ENCODE measurements around the gene GPI. TPM values are rescaled to one million over a fixed set of nuclear protein-coding genes. Genes with fewer than 3 reads are reported as not detected.

Gene GPI
- total RNA-seq = 100 to 1,000 TPM; 725 to 786 TPM

DNA sequence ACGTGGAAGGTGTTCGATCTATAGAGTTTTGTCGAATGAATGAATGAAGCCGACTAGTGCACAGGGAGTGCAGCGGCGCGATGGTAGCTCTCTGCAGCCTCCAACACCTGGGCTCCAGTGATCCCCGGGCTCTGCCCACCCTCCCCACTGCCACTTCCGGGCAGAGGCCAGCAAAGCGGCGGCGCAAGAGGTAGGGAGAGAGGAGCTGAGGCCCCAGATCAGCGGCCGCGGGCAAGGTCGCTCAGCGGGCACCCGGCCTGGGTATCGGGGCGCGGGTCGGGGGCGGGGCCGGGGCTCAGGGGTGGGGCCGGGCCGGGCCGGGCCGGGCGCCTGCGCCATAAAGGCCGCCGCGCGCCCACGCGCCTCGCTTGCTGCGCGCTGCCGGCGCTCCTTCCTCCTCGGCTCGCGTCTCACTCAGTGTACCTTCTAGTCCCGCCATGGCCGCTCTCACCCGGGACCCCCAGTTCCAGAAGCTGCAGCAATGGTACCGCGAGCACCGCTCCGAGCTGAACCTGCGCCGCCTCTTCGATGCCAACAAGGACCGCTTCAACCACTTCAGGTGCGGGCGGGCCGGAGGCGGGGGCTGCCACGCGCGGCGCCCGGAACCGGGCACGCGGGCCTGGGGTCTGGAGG is at the start of gene GPI:
Gene GPI, plus strand, starts transcription at position 367 of the 633 bp plus-strand sequence. Its CDS starts 71 bp downstream, at position 438.
- H3K4me1 Mint-ChIP-seq = peaks cover 45% of the 10 kb centered on the region
- H3K36me3 Mint-ChIP-seq = peaks cover 35% of the 10 kb centered on the region
- POLR2A ChIA-PET = interaction anchor here (0.8 to 4.1 kb wide), 5 partner anchors 12 to 192 kb away, joined by 3 to 29 read pairs (median 6); partner anchors contain the start of gene UBA2
- peak within 1 kb of the TSS; percentile 92 for H3K27ac Mint-ChIP-seq
- DNase-seq = peak; percentile 82
- ATAC-seq (ENCODE audit: low read depth) = peak; percentile 88
- no peaks in the 10 kb centered on the region for H3K27me3 Mint-ChIP-seq
- peak within 1 kb of the TSS; percentile 95 for H3K4me3 Mint-ChIP-seq
- H3K9me3 Mint-ChIP-seq = no peaks in the 10 kb centered on the region

DNA sequence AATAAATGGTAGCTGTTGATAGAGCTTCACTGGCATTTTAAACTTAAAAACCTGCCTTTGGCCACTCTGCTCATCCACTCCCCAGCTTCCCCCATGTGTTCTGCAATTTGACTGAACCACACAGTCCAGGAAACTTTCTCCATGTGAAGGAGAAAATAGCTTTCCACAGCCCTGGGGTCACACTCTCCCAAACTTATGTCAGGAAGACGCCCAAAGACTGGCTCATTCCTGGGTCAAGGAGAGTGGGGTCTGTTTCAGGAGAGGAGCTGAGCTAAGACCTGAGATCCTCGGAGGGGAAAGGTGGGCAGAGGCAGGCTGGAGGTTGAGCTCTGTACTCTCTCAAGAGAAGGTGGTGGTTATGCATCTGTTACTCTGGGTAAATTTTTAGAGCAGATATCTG is 48.7 kb upstream of the GPI start:
- Mint-ChIP-seq H3K27ac (no peak overlapping the region), H3K27me3 (no peaks in the 10 kb centered on the region), H3K36me3 (peaks cover 7% of the 10 kb centered on the region), H3K4me1 (peaks cover 14% of the 10 kb centered on the region), H3K4me3 (no peak overlapping the region), H3K9me3 (no peaks in the 10 kb centered on the region)
- ATAC-seq (ENCODE audit: low read depth) = no peak
- POLR2A ChIA-PET = interaction anchor here (1.1 kb wide), 1 partner anchor 181 kb away, joined by 7 read pairs; no protein-coding TSS in a partner anchor
- DNase-seq = no peak

DNA sequence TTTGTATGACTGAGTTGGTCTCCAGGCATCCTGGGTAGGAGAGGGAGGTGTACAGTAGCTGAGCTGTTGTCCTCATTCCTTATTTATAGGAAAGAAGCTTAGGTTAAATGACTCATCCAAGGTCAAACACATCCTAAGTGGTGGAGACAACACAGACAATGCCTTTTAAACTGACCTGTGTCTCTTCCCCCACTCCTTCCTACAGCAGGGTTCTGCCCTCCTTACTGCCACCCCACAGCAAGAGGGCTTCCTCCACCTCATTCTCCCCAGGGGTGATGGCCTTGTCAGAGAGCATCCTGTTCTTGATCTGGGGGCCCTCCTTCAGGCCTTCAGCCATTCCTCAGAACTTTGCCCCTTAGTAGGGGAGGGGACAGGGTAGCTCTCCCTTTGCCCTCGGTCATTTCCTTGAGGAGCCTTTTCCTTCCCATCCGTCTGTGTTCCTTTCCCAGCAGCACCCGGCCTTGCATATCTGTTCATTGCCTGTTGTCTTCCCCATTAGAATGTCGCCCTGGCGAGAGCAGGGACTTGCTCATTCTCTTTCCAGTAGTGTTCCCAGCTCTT is 48.2 kb upstream of the GPI start:
- ATAC-seq (ENCODE audit: low read depth) = no peak
- POLR2A ChIA-PET = interaction anchor here (1.1 kb wide), 1 partner anchor 182 kb away, joined by 7 read pairs; no protein-coding TSS in a partner anchor
- Mint-ChIP-seq H3K4me3 (no peak overlapping the region), H3K36me3 (peaks cover 7% of the 10 kb centered on the region), H3K27ac (no peak overlapping the region), H3K9me3 (no peaks in the 10 kb centered on the region), H3K27me3 (no peaks in the 10 kb centered on the region), H3K4me1 (peaks cover 14% of the 10 kb centered on the region)
- DNase-seq = no peak

DNA sequence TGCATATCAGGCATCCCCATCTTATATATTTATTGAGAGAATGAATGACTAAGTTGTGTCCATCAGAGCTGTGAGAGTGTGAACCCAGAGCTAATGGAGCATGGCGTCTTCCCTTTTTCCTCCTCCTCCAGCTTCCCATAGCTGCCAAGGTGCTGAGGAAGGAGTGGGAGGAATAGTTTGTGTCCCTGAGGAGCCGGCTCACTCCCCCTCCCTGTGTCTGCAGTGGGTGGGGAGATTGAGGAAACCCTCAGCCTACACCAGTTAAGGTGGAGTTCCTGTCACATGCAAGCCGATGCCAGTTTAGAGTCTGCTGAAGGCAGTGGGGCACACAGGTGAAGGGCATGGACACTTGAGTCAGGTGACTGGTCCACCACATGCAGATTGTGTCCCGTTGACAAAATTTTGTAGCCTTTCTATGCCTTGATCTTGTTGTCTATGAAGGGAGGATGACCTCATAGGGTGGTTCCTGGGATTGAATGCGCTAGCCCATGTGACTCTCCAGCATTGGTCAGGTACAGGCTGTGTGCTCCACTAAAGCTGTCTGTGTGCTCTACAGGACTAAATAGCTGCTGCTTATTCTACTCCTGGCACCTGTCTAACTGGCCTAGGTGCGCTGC is 47.6 kb upstream of the GPI start:
- H3K36me3 Mint-ChIP-seq = peaks cover 6% of the 10 kb centered on the region
- POLR2A ChIA-PET = interaction anchor here (1.1 kb wide), 1 partner anchor 182 kb away, joined by 7 read pairs; no protein-coding TSS in a partner anchor
- peak overlapping the region; percentile 17 for H3K27ac Mint-ChIP-seq
- peaks cover 14% of the 10 kb centered on the region for H3K4me1 Mint-ChIP-seq
- no peaks in the 10 kb centered on the region for H3K9me3 Mint-ChIP-seq
- peak; percentile 56 for ATAC-seq (ENCODE audit: low read depth)
- no peak for DNase-seq
- H3K27me3 Mint-ChIP-seq = no peaks in the 10 kb centered on the region
- no peak overlapping the region for H3K4me3 Mint-ChIP-seq

DNA sequence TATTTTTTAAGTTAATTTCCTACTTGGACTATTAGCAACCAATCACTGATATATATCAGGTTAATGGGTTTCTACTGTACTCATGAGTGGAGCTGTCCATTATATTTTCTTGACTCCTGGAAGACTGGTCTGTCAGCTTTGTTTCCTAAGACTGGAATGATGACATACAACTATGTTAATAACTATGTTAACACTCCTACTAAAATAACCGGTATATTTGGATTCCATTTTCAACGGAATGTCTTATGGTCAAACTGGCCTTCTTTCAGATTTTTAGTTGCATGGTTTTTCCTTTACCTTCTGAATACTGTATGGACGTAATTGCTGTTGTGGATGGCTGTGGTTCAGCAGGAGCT is 45.8 kb upstream of the GPI start:
- no peak overlapping the region for H3K27ac Mint-ChIP-seq
- H3K4me1 Mint-ChIP-seq = peaks cover 14% of the 10 kb centered on the region
- no peak overlapping the region for H3K4me3 Mint-ChIP-seq
- POLR2A ChIA-PET = interaction anchor here (0.7 kb wide), 1 partner anchor 66 kb away, joined by 3 read pairs; no protein-coding TSS in a partner anchor
- no peaks in the 10 kb centered on the region for H3K27me3 Mint-ChIP-seq
- peaks cover 8% of the 10 kb centered on the region for H3K36me3 Mint-ChIP-seq
- DNase-seq (no peak), ATAC-seq (ENCODE audit: low read depth) (no peak)
- no peaks in the 10 kb centered on the region for H3K9me3 Mint-ChIP-seq

DNA sequence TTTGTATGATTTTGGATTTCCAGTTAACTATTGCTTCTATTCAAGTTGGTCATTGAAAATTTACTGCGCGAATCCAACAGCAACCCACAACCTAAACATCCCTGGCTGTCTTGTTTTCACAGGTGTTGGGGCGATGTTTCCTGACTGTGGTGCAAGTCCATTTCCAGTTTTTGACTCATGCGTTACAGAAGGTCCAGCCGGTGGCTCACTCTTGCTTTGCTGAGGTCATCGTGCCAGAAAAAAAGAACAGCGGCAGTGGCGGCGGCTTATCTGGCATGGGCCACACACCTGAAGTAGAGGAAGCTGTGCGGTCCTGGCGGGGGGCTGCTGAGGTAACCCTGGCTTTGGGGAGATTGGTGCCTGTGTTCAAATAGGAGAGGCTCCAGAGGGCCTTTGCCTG is 45.2 kb upstream of the GPI start:
- H3K4me1 Mint-ChIP-seq = peaks cover 14% of the 10 kb centered on the region
- no peak overlapping the region for H3K4me3 Mint-ChIP-seq
- ATAC-seq (ENCODE audit: low read depth) (no peak), DNase-seq (no peak)
- peaks cover 7% of the 10 kb centered on the region for H3K36me3 Mint-ChIP-seq
- POLR2A ChIA-PET = no interaction called here
- H3K9me3 Mint-ChIP-seq = no peaks in the 10 kb centered on the region
- H3K27ac Mint-ChIP-seq = no peak overlapping the region
- H3K27me3 Mint-ChIP-seq = no peaks in the 10 kb centered on the region

DNA sequence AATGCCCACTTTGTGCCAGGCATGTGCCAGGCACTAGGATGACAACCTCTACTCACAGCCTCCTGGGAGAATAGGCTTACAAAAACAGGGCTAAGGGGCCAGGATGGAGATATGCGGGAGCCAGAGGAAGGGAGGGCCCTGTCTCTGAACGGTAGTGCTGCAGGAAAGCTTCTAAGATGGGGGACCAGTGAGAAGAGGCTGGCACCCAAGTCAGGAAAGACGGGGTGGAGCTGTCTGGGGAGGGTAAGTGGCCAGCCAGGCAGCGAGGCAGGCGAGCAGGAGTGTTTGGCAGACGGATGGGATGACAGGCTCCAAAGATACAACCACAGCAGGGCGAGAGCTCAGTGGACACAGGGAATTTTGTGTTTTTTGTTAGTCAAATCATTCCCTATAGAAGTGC is 44.7 kb upstream of the GPI start:
- no peak overlapping the region for H3K4me3 Mint-ChIP-seq
- no peaks in the 10 kb centered on the region for H3K27me3 Mint-ChIP-seq
- H3K9me3 Mint-ChIP-seq = no peaks in the 10 kb centered on the region
- H3K4me1 Mint-ChIP-seq = peaks cover 14% of the 10 kb centered on the region
- H3K27ac Mint-ChIP-seq = no peak overlapping the region
- POLR2A ChIA-PET = no interaction called here
- ATAC-seq (ENCODE audit: low read depth) (no peak), DNase-seq (no peak)
- H3K36me3 Mint-ChIP-seq = peaks cover 6% of the 10 kb centered on the region

DNA sequence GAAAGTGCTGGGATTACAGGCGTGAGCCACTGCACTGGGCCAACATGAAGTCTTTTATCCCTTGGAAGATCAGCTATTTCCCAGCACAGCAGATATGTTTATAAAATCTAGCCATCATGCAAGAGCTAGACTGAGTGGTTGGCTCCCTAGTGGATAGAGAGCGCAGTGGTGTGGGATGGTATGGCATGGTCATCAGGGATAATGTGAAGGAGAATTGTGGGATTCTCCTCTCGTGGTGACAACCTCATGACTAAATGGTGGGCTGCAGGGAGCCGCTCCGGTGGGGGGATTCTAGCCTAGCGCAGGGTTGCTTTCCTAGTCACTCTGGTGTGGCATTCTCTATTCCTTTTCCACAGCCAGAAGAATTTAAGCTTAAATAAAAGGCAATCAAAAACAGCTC is 43.3 kb upstream of the GPI start:
- Mint-ChIP-seq H3K36me3 (peaks cover 12% of the 10 kb centered on the region), H3K27me3 (no peaks in the 10 kb centered on the region), H3K27ac (no peak overlapping the region), H3K9me3 (no peaks in the 10 kb centered on the region), H3K4me3 (no peak overlapping the region), H3K4me1 (peaks cover 14% of the 10 kb centered on the region)
- no peak for DNase-seq
- no peak for ATAC-seq (ENCODE audit: low read depth)
- POLR2A ChIA-PET = no interaction called here

DNA sequence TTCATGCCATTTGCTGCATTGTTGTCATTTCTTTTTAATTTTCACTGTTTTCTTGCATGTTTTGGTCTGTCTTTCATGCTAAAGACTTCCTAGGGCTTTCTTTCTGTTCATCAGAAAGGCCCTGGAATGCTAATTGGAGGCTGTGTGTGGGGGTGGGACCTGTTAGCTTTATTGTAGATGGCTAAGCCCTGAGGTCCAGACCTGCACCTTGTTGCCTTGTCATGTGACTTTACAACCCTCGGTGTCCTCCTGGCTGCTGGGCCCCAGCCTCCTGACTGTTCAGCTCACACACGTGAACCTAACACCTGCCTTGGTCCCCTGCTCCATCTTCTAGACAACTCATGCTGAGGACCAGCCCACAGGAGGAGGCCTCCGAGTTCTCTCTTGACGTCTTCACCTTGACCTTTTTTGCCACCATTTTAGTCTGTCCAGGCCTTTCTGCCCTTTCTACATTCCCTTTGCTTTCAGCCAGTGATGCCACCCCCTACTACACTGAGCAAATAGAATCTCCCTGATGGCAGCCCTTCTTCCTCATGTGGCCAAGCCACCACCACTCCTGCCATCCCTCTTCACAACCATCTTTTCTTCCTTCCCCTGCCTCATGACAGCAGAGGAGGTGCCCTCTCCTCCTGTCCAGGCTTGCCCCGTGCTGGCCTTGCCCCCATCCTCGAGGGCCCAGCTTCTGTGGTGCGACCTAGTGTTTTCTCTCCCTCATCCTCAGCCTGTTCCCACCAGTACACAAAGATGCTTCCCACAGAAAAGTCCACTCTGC is 41.4 kb upstream of the GPI start:
- DNase-seq = no peak
- peaks cover 1% of the 10 kb centered on the region for H3K4me1 Mint-ChIP-seq
- peaks cover 12% of the 10 kb centered on the region for H3K36me3 Mint-ChIP-seq
- POLR2A ChIA-PET = no interaction called here
- H3K4me3 Mint-ChIP-seq = no peak overlapping the region
- H3K27ac Mint-ChIP-seq = no peak overlapping the region
- no peaks in the 10 kb centered on the region for H3K9me3 Mint-ChIP-seq
- no peak for ATAC-seq (ENCODE audit: low read depth)
- H3K27me3 Mint-ChIP-seq = no peaks in the 10 kb centered on the region

DNA sequence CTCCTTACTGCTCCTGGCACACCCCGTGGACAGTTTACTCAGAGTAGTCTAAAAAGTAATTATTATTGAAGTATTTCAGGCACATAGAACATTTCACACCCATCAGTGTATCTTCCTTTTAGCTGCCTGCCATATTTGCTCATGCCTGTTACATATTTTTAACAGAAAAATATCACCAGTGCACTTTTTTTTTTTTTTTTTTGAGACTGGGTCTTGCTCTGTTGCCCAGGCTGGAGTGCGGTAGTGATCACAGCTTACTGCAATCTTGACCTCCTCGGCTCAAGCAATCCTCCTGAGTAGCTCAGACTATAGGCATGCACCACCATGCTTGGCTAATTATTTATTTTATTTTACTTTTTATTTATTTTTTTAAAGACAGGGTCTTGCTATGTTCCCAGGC is 40.7 kb upstream of the GPI start:
- DNase-seq (no peak), ATAC-seq (ENCODE audit: low read depth) (no peak)
- peaks cover 12% of the 10 kb centered on the region for H3K36me3 Mint-ChIP-seq
- H3K4me1 Mint-ChIP-seq = peaks cover 1% of the 10 kb centered on the region
- H3K27ac Mint-ChIP-seq = no peak overlapping the region
- H3K4me3 Mint-ChIP-seq = no peak overlapping the region
- H3K27me3 Mint-ChIP-seq = no peaks in the 10 kb centered on the region
- H3K9me3 Mint-ChIP-seq = no peaks in the 10 kb centered on the region
- POLR2A ChIA-PET = interaction anchor here (0.6 kb wide), 1 partner anchor 78 kb away, joined by 3 read pairs; no protein-coding TSS in a partner anchor

DNA sequence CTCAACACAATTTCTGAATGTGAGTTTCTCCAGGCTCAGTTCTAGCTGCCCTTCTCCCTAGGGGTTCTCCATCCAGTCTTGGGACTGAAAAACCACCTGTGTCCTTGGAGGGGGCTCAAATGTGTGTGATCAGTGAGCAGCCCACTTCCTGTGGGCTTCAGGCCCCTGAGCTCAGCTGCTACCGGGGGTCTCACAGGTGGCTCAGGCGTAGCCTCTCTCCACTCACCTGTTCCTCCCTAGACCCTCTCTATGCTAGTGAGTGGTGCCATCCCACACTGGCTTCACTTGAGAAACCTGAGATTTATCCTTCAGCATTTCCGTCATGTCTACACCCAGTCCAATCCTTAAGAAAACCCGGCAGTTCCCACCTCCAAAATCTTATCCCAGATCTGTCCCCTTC is 39.8 kb upstream of the GPI start:
- peak overlapping the region; percentile 30 for H3K27ac Mint-ChIP-seq

DNA sequence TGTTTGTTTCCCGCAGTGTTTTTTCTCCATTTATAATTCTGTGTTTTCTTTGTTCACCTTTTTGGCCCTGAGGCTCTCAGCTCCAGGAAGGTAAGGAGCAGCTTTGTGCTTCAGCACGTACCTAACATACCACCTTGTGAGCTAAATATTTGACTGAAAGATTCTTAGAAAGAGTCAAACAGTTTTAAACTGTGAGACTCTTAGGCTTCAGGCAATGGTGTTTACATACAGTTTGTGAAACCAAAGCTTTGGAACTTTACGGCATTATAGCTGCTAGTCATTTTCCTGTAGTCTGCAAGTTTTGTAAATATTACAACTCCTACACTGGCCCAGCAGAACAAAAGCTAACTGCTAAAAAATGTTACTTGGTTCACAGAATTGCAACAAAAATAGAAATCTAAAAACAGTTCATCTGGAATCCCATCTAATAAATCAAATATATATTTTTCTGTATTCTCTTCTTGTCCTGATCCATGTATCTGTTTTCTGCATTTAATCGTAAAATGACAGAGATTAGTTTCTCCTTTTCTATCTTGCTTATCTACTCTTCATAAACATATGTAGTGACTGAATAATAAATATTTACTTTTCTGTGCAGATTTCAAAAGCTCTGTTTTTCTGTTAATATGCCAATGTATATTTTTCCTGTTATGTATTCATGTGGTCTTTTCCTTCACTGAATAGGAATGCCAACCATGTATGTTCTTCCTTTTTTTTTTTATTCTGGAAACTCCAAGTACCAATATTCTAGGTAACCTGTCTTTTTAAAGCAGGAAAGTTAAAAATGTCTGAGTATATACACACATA is 38.8 kb upstream of the GPI start:
- no peaks in the 10 kb centered on the region for H3K9me3 Mint-ChIP-seq
- H3K27me3 Mint-ChIP-seq = no peaks in the 10 kb centered on the region
- ATAC-seq (ENCODE audit: low read depth) (no peak), DNase-seq (no peak)
- POLR2A ChIA-PET = no interaction called here
- H3K36me3 Mint-ChIP-seq = peaks cover 12% of the 10 kb centered on the region
- no peak overlapping the region for H3K27ac Mint-ChIP-seq
- H3K4me1 Mint-ChIP-seq = no peaks in the 10 kb centered on the region
- H3K4me3 Mint-ChIP-seq = no peak overlapping the region

More for the DNA sequence above, 39.8 kb upstream of the GPI start:
- Mint-ChIP-seq H3K4me1 (peaks cover 1% of the 10 kb centered on the region), H3K4me3 (no peak overlapping the region), H3K36me3 (peaks cover 13% of the 10 kb centered on the region), H3K9me3 (no peaks in the 10 kb centered on the region), H3K27me3 (no peaks in the 10 kb centered on the region)
- no peak for ATAC-seq (ENCODE audit: low read depth)
- no peak for DNase-seq
- POLR2A ChIA-PET = interaction anchor here (0.6 kb wide), 1 partner anchor 79 kb away, joined by 3 read pairs; no protein-coding TSS in a partner anchor

DNA sequence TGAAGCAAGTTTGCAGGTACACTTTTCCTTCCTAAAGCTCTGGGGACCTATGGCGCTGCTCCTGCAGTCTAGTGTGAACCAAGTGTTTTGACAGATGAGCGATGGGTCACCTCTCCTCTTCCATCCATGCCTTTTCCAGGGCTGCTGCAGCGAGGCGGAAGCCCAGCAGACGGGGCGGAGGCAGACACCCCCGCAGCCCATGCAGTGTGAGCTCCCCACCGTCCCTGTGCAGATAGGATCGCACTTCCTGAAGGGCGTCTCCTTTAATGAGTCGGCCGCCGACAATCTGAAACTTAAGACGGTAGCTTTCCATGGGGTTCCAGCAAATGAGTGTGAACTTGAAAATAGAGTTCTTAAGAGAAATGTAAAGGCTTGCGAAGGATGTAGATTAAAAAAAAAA is 37.1 kb upstream of the GPI start:
- POLR2A ChIA-PET = no interaction called here
- Mint-ChIP-seq H3K27ac (no peak overlapping the region), H3K27me3 (no peaks in the 10 kb centered on the region), H3K36me3 (peaks cover 20% of the 10 kb centered on the region), H3K9me3 (no peaks in the 10 kb centered on the region), H3K4me3 (no peak overlapping the region), H3K4me1 (no peaks in the 10 kb centered on the region)
- DNase-seq (no peak), ATAC-seq (ENCODE audit: low read depth) (no peak)
